H1 (cell line): ENCODE data around the gene MAD2L2.

Experiments
- EZH2 ChIP-seq: fragments of 200-600 bp; sonication (generic); IDR thresholded peaks from 2 replicates; pipeline ENCODE4 v1.7.1; 2012; ENCODE audit warnings: low read depth, mild to moderate bottlenecking, moderate library complexity, low read length, inconsistent platforms; ENCODE audit not compliant: severe bottlenecking
- PHF8 ChIP-seq: fragments of 200-600 bp; sonication (generic); conservative IDR thresholded peaks from 2 replicates; pipeline ENCODE4 v1.7.1; 2012; ENCODE audit warnings: low read depth, mild to moderate bottlenecking, inconsistent platforms, low read length, moderate library complexity
- POLR2A ChIP-seq, 2 experiments: IDR thresholded peaks; 1 replicate in 1 of 2; 2 replicates in 1 of 2; pipeline ENCODE4 v1.6.1; 2011; ENCODE audit warnings: low read depth in 2 of 2, low read length in 2 of 2, mild to moderate bottlenecking in 2 of 2; ENCODE audit errors: control extremely low read depth in 1 of 2
- POLR2AphosphoS5 ChIP-seq: IDR thresholded peaks from 2 replicates; pipeline ENCODE4 v1.6.1; 2011; ENCODE audit warnings: low read depth, low read length
- SP1 ChIP-seq: IDR thresholded peaks from 2 replicates; pipeline ENCODE4 v1.6.1; 2011; ENCODE audit warnings: low read depth, low read length
- TCF12 ChIP-seq: IDR thresholded peaks from 2 replicates; pipeline ENCODE4 v1.6.1; 2011; ENCODE audit warnings: low read depth, mild to moderate bottlenecking, low read length
- ZNF274 ChIP-seq: IDR thresholded peaks from 2 replicates; pipeline ENCODE4 v1.7.0; 2012; ENCODE audit warnings: low read length, borderline replicate concordance; ENCODE audit errors: extremely low read depth
- TF ChIP-seq, protein P1 (sequence below), 3 experiments: IDR thresholded peaks; 1 replicate in 2 of 3; 2 replicates in 1 of 3; pipeline versions ENCODE4 v1.5.1 to v1.6.1; 2011; ENCODE audit warnings: low read length in 3 of 3, mild to moderate bottlenecking in 3 of 3, inconsistent platforms in 2 of 3, low read depth in 1 of 3, moderate library complexity in 1 of 3; ENCODE audit not compliant: insufficient read depth in 1 of 3; ENCODE audit errors: control extremely low read depth in 1 of 3
- TF ChIP-seq, protein P2 (sequence below): IDR thresholded peaks from 2 replicates; pipeline ENCODE4 v1.6.1; 2011; ENCODE audit warnings: low read length, improper control_type of control experiment

GRCh38 chr1:11682287-11682771, 1.4 kb upstream of the MAD2L2 start:
- TF ChIP-seq TCF12 (peak; percentile 92), ZNF274 (no peak), PHF8 (no peak), SP1 (peak; percentile 89), EZH2 (no peak), POLR2A (IDR thresholded peaks at IDR 0.05; ENCODE audit: control extremely low read depth in 1 of 2, low read depth in 2 of 2, low read length in 2 of 2) (peak in 1 of 2 experiments; percentile 49; a peak in 2 of 3 replicates), POLR2AphosphoS5 (0 out of 2 replicates have a peak, but pooled peaks have one; percentile 18)
- TF ChIP-seq, protein P1, sequence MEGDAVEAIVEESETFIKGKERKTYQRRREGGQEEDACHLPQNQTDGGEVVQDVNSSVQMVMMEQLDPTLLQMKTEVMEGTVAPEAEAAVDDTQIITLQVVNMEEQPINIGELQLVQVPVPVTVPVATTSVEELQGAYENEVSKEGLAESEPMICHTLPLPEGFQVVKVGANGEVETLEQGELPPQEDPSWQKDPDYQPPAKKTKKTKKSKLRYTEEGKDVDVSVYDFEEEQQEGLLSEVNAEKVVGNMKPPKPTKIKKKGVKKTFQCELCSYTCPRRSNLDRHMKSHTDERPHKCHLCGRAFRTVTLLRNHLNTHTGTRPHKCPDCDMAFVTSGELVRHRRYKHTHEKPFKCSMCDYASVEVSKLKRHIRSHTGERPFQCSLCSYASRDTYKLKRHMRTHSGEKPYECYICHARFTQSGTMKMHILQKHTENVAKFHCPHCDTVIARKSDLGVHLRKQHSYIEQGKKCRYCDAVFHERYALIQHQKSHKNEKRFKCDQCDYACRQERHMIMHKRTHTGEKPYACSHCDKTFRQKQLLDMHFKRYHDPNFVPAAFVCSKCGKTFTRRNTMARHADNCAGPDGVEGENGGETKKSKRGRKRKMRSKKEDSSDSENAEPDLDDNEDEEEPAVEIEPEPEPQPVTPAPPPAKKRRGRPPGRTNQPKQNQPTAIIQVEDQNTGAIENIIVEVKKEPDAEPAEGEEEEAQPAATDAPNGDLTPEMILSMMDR (IDR thresholded peaks at IDR 0.05; ENCODE audit: control extremely low read depth in 1 of 3, insufficient read depth in 1 of 3, low read depth in 1 of 3, low read length in 3 of 3), result no peak
- TF ChIP-seq, protein P2, sequence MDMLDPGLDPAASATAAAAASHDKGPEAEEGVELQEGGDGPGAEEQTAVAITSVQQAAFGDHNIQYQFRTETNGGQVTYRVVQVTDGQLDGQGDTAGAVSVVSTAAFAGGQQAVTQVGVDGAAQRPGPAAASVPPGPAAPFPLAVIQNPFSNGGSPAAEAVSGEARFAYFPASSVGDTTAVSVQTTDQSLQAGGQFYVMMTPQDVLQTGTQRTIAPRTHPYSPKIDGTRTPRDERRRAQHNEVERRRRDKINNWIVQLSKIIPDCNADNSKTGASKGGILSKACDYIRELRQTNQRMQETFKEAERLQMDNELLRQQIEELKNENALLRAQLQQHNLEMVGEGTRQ, result no peak
